GM19043 (cell line): ENCODE results near the gene TLK2.
"Not testable (repeated sequence)": the region's sequence is repeated elsewhere in the genome, so short reads cannot be mapped to it uniquely, and the experiment has no call there.

Experiments
- ATAC-seq: cut with Tn5 transposase; IDR thresholded peaks from one replicate; pipeline ENCODE4 v1.9.1; 2021; ENCODE audit warnings: low read depth; ENCODE audit not compliant: unreplicated experiment

TLK2 gene

GRCh38 chr17:62479639-62480258, 1.1 kb downstream of the TLK2 start:
- not testable (repeated sequence) for ATAC-seq

GRCh38 chr17:62482553-62482952, 3.9 kb downstream of the TLK2 start:
- ATAC-seq: not testable (repeated sequence)

DNA sequence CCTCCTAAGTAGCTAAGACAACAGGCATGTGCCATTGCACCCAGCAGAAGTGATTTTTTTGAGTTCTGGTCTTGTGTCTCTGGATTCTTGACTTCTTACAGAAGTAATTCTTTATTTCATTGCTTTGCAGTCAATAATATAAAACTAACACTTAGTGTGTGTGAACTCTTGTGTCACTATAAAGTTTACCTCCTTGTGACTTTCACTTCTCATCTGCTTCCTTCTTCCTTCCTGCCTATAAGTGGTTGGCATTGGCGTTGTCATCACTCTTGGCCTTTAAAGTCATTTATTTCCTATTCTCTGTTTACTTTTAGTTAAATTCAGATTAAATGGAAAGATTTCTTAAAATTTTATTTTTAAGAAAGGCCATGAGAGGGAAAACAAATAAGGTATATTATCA, 12.4 kb downstream of the TLK2 start:
- ATAC-seq: not testable (repeated sequence)

- not testable (repeated sequence) for ATAC-seq
These were observed 14.5 kb downstream of the TLK2 start for GRCh38 chr17:62493049-62493655.

GRCh38 chr17:62494073-62494472, 15.4 kb downstream of the TLK2 start:
- ATAC-seq: not testable (repeated sequence)

GRCh38 chr17:62496344-62496743, 17.7 kb downstream of the TLK2 start:
- not testable (repeated sequence) for ATAC-seq

DNA sequence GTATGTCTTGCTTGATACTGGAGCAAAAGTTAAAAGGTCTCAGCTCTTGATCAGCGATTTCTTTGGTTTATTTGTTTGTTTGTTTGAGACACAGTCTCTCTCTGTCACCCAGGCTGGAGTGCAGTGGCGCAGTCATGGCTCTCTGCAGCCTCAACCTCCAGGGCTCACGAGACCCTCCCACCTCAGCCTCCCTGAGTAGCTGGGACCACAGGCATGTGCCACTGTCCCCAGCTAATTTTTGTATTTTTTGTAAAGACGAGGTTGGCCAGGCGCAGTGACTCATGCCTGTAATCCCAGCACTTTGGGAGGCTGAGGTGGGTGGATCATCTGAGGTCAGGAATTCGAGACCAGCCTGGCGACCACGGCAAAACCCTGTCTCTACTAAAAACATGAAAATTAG, 20.2 kb downstream of the TLK2 start:
- not testable (repeated sequence) for ATAC-seq

DNA sequence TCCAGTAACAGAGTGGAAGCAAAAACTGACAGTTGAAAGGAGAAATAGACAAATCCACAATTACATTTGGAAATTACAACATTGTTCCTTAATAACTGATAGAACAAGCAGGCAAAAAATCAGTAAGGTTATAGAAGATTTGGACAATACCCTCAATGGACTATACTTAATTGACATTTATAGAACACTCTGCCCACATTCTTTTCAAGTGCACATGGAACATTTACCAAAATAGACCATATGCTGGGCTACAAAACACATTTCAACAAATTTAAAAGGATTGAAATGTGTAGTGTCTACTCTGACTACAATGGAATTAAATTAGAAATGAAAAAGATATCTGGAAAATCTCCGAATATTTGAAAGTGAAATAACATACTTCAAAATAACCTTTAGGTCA, 21.8 kb downstream of the TLK2 start:
- not testable (repeated sequence) for ATAC-seq

- ATAC-seq: not testable (repeated sequence)
These were observed 26.2 kb downstream of the TLK2 start for GRCh38 chr17:62504857-62505256.

DNA sequence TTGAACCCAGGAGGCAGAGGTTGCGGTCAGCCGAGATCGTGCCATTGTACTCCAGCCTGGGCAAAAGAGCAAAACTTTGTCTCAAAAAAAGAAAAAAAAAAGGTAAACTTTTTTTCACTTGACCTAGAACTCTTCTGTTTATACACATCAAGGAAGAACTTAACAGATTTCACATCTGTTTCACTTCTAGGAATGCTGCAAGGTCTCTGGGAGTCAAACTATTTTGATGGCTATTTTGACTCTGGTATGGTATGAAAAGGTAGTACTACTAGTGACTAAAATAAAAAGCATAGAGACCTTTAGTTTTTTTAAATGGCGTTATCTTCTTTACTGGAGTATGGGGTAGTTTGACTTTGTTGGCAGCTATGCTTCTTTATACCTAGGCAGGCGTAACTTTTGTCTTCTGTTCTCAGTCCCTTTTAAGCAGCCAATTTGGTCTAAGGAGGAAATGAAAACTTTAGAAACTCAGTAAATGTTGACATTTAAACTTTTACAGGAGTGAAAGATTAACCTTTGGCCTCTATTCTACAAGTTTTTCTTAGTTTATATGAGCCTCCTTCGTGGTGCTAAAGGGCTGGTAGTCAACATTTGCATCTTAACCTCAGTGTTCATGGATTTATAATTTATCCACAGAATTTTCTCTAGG, 28.7 kb downstream of the TLK2 start:
- peak; percentile 82 for ATAC-seq

DNA sequence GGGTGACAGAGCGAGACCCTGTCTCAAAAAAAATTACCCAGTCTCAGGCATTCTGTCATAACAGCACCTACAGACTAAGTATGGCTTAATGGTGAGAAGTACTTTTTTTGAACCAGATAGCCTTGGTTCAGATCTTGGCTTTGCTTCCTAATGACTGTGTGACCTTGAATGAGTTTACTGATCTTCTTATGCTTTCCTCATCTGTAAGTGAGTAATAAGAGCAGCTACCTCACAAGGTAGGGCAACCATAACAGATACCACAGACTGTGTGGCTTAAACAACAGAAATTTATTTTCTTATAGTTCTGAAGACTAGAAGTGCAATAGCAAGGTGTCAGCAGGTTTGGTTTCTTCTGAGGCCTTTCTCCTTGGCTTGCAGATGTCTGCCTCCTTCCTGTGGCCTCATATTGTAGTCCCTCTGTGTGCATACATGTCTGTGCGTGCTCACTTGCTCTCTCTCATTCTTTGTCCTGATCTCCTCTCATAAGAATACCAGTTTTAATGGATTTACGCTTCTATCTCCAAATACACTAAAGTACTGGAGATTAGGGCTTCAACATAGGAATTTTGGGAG, 31.7 kb downstream of the TLK2 start:
- ATAC-seq: not testable (repeated sequence)

GRCh38 chr17:62511014-62511413, 32.4 kb downstream of the TLK2 start:
- ATAC-seq: not testable (repeated sequence)

DNA sequence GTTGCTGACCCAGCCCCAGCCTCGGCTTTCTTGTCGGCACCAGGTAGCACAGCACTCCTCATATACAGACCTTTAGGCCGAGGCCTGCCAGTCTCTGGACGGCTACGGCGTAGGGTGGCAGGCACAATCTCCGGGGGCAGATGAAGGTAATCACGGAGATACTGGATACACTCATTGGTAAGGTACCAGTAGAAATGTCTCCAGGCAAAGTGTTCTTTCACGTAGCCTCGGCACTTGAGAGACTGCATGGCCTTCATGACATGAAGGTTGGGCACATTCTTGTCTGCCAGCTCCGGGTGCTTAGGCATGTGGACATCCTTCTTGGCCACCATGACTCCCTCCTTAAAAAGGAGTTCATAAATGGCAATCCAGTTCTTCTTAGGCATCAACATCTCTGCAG, 37.8 kb downstream of the TLK2 start:
- not testable (repeated sequence) for ATAC-seq

GRCh38 chr17:62521295-62521694, 42.7 kb downstream of the TLK2 start:
- not testable (repeated sequence) for ATAC-seq

GRCh38 chr17:62524077-62524476, 45.5 kb downstream of the TLK2 start:
- not testable (repeated sequence) for ATAC-seq

DNA sequence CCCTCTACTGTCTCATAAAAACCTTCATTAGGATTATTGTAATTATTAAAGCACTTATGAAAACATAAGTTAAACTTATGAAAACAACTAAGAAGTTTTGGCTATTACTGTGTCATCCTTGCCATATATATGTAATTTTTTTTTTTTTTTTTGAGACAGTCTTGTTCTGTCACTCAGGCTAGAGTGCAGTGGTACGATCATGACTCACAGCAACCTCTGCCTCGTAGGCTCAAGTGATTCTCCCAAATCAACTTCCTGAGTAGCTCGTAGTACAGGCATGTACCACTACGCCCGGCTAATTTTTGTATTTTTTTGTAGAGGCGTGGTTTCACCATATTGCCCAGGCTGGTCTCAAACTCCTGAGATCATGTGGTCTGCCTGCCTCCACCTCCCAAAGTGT, 46.7 kb downstream of the TLK2 start:
- not testable (repeated sequence) for ATAC-seq

GRCh38 chr17:62530936-62531335, 52.3 kb downstream of the TLK2 start:
- not testable (repeated sequence) for ATAC-seq

- ATAC-seq: not testable (repeated sequence)
These were observed 57.9 kb downstream of the TLK2 start for GRCh38 chr17:62536557-62536956.

GRCh38 chr17:62541073-62541472, 62.4 kb downstream of the TLK2 start:
- ATAC-seq: not testable (repeated sequence)

GRCh38 chr17:62543278-62543775, 64.7 kb downstream of the TLK2 start:
- not testable (repeated sequence) for ATAC-seq

DNA sequence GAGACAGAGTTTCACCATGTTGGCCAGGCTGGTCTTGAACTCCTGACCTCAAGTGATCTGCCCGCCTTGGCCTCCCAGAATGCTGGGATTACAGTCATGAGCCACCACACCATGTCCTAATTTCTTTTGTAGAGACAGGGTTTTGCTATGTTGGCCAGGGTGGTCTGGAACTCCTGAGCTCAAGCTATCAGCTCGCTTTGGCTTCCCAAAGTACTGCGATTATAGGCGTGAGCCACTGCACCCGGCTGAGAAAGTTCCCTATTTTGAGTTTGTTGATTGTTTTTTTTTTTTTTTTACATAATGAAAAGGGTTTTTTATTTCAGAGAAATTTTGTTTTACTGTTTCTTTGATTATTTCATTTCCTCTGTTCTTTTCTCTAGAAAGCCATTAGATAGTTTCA, 67.4 kb downstream of the TLK2 start:
- ATAC-seq: not testable (repeated sequence)
